ENCODE data around the gene GAS7.
"Not testable (repeated sequence)": the region's sequence is repeated elsewhere in the genome, so short reads cannot be mapped to it uniquely, and the experiment has no call there.

Gene GAS7

DNA sequence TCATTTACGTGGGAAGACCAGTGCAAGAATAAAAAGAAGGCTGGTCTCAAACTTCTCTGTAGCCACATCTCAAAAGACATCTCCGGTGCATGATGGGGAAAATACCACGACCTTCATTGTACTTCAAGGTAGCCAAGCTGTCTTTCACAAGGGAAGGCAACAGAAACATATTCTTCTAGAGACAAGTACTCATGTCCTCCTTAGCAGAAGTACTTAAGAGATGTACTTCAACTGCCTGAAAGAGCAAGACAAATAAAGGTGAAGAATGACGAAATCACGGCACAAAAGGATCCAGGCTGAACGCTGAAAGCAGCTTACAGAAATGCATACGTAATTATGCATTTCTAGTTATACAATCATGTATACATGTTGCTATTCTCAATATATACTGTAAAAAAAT, 169.3 kb downstream of the GAS7 start:
- no peak for DNase-seq (ENCODE audit: low spot score)
- FAIRE-seq = no peak

DNA sequence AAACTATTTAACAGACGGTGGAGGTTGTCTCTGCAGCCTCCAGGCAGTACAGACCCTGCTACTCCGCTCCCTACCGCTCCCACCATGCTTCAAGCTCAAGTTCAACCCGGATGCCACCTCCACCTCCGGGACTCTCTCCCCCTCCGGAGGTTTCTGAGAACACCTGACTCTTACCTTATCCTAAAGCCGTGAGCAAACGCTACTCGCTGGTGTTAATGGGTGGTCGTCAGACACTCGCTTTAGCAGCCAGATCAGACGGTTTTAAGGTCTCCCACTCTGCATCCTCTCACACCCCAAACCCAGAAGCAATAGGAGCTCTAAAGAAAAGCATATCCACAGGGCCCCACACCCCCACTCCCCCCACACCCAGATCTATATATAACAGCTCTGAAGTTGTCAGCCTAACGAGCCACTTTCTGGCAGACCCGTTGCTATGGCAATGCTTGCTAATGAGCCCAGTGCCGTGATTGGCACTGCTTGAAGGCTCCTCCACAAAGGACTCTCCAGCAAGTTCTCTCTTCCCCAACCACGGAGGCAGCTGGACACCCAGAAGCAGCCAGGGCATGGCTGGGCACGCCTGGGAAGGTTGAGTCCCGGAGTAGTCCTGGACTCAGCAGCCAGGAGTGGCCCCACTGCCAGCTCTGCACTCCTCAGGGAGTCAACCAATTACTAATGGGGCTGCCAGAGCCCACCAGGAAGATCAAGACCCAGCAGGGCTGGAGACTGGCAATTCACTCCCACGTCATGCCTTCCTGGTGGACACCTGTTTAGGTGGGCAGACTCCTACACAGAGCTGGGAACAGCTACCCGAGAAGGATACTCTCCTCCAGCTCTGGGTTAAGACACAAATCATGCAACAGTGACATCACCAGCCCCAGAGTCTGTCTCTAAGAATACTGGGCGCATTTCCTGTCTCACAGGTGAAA, 172.2 kb downstream of the GAS7 start:
- DNase-seq (ENCODE audit: low spot score) (no peak), FAIRE-seq (no peak)

- FAIRE-seq (no peak), DNase-seq (ENCODE audit: low spot score) (no peak)
These were observed 173.2 kb downstream of the GAS7 start for GRCh38 chr17:10025224-10025623.

DNA sequence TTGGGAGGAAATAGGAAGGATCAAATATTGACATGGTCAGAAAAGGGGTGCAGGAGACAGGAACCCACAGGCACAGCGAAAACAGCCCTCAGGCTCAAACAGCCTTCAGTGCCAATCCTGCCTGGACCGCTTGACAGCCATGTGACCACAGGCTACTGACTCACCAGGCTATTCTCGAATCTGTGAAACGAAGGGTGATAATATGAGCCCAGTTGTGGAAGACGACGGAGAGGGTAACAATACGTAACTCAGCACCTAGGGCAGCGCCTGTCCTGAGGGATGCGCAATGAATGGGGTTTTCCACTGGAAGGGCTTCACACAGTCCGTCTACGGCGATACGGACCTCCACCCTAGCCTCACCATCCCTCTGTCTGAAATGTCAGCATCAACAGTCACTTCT, 176.0 kb downstream of the GAS7 start:
- FAIRE-seq (no peak), DNase-seq (ENCODE audit: low spot score) (no peak)

GRCh38 chr17:10021272-10021984, 177.0 kb downstream of the GAS7 start:
- no peak for DNase-seq (ENCODE audit: low spot score)
- no peak for FAIRE-seq

- DNase-seq (ENCODE audit: low spot score) = no peak
- no peak for FAIRE-seq
These were observed 178.4 kb downstream of the GAS7 start for GRCh38 chr17:10019941-10020451.

- FAIRE-seq = no peak
These were observed 179.9 kb downstream of the GAS7 start for GRCh38 chr17:10018461-10018891.

GRCh38 chr17:10016958-10017570, 181.3 kb downstream of the GAS7 start:
- not testable (repeated sequence) for FAIRE-seq

More at GRCh38 chr17:10018461-10018891, 179.9 kb downstream of the GAS7 start:
- DNase-seq (ENCODE audit: low spot score) = no peak

GRCh38 chr17:10013365-10014112, 184.9 kb downstream of the GAS7 start:
- FAIRE-seq = no peak
- DNase-seq (ENCODE audit: low spot score) = no peak

More at GRCh38 chr17:10016958-10017570, 181.3 kb downstream of the GAS7 start:
- DNase-seq (ENCODE audit: low spot score) = not testable (repeated sequence)

DNA sequence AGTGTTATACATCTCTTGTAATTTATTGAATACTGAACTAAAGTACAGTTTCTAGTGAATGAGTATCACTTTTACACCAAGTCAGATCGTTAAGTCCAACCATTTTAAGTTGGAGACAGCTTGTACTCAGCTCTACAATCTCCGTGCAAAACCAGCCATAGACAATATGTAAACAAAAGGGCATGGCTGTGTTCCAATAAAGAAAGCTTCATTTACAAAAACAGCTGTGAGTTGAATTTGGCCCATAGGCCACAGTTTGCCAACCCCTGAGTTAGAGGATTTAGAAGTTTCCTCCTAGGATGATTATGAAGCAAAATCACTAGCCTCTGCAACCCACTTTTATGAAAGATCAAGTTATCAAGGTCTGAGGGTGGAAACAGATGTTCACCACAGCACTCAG, 187.7 kb downstream of the GAS7 start:
- no peak for FAIRE-seq

GRCh38 chr17:10003705-10004104, 194.7 kb downstream of the GAS7 start:
- DNase-seq (ENCODE audit: low spot score) (no peak), FAIRE-seq (no peak)

More for the DNA sequence above, 187.7 kb downstream of the GAS7 start:
- no peak for DNase-seq (ENCODE audit: low spot score)

GRCh38 chr17:10002567-10003360, 195.6 kb downstream of the GAS7 start:
- FAIRE-seq; DNase-seq (ENCODE audit: low spot score): not testable (repeated sequence)

GRCh38 chr17:10001306-10001873, 197.0 kb downstream of the GAS7 start:
- DNase-seq (ENCODE audit: low spot score) (no peak), FAIRE-seq (no peak)

DNA sequence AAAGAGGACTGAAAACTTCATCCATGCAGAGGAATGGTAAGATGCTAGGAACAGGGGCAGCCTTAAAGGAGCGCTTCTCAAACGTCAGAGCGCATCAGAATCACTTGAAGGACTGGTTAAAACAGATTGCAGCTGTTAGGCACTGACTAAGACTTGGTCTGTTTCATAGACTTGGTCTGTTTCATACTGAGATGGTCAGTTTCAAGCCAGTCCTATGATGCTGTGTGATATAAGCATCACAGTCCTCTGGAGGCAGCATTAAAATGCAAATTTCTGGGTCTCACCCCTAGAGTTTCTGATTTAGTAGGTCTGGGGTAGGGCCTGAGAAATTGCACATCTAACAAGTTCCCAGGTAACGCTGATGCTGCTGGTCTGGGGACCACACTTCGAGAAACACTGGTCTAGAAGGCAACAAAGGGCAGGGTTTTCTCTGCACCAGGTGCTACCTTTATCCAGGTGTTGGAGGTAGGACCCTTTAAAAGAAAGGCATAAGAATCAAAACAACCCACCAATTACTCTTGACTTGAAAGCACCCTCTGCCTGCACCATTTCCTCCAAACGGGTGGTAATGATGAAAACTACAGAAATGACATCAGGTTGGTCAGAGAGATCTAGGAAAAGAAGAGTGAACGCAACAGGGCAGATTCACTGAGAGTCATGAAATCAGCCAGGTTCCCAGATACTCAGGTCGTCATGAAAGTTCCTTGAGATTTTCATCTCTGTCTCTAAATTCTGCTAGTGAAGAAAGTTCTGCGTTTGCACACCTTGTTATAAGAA, 198.3 kb downstream of the GAS7 start:
- DNase-seq (ENCODE audit: low spot score) = no peak
- FAIRE-seq = no peak

DNA sequence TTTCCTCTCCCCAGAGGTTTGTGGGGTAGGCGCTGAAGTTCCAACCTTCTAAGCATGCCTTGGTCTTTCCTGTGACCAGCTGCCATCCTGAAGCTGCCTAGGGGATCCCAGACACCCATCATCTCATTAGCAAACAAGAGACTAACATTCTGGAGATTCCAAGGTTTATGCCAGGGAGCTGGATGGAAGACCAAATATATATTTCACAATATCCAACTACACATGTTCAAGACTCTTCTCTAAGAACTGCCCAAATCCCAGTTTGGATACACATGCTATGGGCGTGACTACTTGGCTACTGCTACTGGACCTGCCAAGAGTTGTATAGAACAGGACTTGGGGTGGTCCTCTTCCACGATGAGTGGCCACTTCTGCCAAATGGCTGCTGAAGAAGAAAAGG, 200.3 kb downstream of the GAS7 start:
- DNase-seq (ENCODE audit: low spot score) (no peak), FAIRE-seq (no peak)

DNA sequence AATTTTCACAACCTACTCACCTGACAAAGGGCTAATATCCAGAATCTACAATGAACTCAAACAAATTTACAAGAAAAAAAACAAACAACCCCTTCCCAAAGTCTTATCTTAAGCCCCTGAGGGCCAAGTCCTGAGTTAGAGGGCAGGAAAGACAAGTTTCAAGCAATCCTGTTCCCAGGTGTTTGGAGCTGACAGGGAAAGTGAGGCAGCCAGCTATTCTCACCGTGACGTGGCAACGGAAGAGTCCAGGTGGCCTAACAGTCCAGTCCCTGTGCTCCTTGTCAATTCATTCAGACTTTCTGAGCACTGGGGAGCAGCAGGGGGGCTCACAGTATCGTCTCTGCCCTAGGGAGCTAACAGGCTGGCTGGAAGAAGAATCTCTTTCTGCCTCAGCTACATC, 203.6 kb downstream of the GAS7 start:
- FAIRE-seq = no peak

GRCh38 chr17:9991796-9992195, 206.6 kb downstream of the GAS7 start:
- DNase-seq (ENCODE audit: low spot score) = no peak

More for the DNA sequence above, 203.6 kb downstream of the GAS7 start:
- no peak for DNase-seq (ENCODE audit: low spot score)

GRCh38 chr17:9991351-9991750, 207.1 kb downstream of the GAS7 start:
- FAIRE-seq = no peak
- no peak for DNase-seq (ENCODE audit: low spot score)

More at GRCh38 chr17:9991796-9992195, 206.6 kb downstream of the GAS7 start:
- no peak for FAIRE-seq

Measured in RCC 7860 (cell line).